GM12873 (cell line): ENCODE measurements around the gene RAB3IP.

ENCODE experiments used
- TF ChIP-seq, protein P1 (sequence below): IDR thresholded peaks from 2 replicates; pipeline ENCODE4 v1.5.1; 2012; ENCODE audit warnings: low read depth, mild to moderate bottlenecking, moderate library complexity, low read length, control low read depth; ENCODE audit not compliant: insufficient read depth; ENCODE audit errors: missing control alignments

RAB3IP gene

DNA sequence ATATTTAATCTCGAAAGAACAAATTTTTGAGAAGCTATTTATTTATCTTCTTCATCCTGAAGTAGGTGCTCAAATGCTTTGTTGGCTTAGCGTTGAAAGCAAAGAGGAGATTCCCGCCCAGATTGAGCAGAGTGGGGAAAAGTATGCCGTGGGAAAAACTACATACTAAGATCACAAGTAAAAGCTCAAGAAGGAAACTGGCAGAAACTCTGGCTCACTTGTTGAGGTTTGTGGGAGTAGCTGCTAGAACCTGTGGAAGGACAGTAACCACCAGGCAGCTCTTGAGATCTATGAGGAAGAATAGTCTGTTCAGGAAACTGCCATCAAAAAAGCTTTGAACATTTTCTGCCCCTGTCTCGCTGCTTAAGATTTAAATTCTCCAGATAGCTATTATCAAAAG, 90.2 kb downstream of the RAB3IP start:
- TF ChIP-seq, protein P1, sequence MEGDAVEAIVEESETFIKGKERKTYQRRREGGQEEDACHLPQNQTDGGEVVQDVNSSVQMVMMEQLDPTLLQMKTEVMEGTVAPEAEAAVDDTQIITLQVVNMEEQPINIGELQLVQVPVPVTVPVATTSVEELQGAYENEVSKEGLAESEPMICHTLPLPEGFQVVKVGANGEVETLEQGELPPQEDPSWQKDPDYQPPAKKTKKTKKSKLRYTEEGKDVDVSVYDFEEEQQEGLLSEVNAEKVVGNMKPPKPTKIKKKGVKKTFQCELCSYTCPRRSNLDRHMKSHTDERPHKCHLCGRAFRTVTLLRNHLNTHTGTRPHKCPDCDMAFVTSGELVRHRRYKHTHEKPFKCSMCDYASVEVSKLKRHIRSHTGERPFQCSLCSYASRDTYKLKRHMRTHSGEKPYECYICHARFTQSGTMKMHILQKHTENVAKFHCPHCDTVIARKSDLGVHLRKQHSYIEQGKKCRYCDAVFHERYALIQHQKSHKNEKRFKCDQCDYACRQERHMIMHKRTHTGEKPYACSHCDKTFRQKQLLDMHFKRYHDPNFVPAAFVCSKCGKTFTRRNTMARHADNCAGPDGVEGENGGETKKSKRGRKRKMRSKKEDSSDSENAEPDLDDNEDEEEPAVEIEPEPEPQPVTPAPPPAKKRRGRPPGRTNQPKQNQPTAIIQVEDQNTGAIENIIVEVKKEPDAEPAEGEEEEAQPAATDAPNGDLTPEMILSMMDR: no peak

DNA sequence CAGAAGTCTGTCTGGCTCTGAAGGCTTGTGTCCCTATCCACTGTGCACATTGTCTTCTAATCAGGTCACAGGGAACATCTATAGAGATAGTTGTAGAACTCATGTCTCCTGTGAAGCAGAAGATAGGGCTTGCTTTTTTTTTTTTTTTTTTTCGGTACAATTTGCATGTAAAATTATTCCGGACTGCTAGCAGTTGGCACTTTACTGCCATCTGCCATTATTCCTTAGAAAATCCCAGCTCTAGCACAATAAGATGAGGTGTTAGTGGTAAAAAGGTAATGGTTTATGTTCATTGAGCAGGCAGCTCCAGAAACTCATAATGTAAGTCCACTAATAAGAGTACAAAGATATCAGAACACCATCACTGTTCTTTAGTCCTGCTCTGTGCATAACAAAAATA, 95.0 kb downstream of the RAB3IP start:
- TF ChIP-seq, protein P1: no peak

DNA sequence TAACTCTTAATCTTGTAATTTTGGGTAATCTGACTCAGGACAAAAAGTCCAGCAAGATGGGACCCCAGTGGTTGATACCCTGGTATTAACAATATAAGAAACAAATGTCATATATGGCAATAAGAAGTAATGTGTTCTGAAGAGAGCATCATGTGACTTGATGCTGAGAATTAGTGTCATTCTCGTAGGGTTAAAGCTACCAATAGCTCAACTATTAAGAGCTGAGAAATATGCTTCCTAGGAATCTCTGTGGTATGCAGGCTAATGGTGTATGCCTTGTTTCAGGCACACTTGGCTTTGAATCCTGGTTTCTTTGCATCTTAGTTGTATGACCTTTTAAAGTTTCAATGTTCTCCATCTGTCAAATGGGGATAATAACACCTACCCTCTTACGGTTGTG, 95.5 kb downstream of the RAB3IP start:
- TF ChIP-seq, protein P1: no peak

DNA sequence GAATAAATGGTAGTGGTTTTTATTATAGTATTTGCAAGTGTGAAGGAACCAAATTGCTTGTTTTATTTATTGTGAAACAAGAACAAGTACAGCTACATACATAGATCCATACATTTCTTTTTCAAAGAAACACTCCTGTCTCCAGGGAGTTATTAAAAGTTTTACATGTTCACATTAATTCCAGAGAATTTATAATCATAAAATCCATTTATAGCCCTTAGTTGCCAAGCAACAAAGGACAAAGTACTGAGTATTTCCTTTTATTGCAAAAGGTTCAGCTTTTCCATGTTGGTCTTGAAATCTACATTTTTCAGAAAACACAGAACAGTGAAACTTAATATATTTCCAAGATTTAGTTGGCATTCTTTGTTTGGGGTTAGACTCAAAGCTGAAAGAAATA, 95.9 kb downstream of the RAB3IP start:
- TF ChIP-seq, protein P1: no peak

DNA sequence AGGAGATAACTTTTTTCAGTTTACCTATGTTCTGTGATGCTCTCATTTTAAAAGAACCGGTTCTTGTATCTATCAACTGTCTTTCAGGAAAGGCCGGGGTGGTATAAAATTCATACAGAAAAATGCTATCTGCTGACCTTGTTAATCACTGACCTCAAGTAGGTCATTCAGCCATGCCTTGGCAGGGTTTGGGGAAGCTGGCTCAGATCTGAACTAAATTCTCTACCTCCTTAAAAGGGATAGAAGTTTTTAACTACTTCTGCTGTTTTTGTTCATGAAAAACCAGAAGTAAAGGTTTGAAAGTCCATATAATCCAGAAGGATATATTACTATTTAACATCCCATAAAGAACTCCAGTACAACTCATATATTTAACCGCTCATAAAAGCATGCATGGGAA, 96.4 kb downstream of the RAB3IP start:
- TF ChIP-seq, protein P1: no peak

DNA sequence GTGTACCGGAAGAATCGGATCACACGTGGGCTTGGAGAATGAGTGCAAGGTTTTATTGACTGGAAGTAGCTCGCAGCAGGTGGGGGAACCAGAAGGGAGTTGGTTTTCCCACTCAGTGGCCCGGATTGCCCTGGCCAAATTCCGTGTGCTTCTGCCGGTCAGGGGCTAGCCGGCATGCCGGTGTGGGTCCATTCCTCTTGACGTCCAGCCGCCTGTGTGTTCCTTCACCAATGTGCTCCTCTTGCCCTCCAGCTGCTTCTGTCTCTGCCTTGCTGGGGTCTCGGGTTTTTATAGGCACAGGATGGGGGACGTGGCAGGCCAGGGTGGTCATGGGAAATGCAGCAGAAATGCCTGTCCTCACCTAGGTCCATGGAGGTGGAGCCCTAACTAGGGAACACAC, 97.4 kb downstream of the RAB3IP start:
- TF ChIP-seq, protein P1: no peak

DNA sequence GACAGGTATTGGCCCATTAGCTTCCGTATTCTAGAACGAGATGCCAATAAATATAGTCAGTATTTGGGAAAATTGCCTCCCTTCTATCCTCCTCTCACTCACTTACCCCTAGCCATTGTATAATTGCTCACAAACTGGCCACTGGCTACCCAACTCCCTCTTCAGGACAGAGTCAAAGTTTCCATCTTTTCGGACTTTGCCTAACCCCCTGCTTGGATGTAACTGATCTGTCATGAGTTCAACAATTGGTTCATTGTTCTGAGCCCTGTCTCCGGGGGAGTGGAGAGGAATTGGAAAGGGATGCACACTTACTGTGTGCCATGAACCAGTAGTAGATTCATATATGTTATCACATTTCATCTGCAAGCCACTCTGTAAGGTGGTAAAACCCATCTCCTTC, 98.5 kb downstream of the RAB3IP start:
- TF ChIP-seq, protein P1: no peak

DNA sequence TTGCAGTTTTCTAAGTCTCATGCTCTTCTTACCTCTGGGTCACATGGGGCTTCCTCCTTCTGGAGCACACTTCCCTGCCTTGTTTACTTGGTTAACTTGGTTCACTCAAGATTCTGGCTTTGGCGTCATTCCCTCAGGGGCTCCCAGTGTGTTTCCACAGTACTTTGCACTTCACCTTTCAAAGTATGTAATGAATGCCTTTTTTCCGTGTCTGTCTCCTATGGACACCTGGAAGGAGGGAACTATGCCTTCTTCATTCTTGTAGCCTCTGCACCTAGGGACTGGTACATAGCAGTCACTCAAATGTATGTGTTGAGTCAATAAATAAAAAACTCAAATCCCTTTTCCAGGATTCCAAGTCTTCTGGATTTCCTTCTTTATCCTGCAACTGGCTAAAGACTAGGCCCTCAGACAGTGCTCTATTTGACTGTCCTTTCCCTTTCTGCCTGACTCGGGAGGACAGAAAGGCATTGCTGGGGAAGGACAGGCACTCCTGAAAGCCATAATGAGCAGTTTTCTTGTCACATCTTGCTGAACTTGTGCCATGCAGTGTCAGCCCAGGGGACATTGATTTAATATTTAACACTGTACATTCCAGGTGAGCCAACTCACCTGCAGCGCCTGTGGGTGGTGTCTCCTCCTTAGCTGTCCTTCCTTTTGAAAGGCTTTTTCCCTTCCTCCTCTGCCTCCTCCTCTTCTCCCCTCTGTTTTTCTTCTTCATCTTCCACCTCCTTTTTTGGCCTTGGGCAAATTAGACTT, 99.2 kb downstream of the RAB3IP start:
- TF ChIP-seq, protein P1: no peak
